MM.1S (cell line): Measurements from ENCODE around the gene GNG12.

Source experiments
- DNase-seq: peaks from one replicate; pipeline ENCODE4 v3.0.0-alpha.2; 2015
- H2AFZ ChIP-seq: fragments of 300-600 bp; sonication (generic); 2 replicates; pipeline ENCODE4 v1.6.0; 2016; ENCODE audit warnings: antibody characterized with exemption, low read length
- H3F3A ChIP-seq: fragments of 300-600 bp; sonication (generic); 2 replicates; pipeline ENCODE4 v1.6.1; 2016; ENCODE audit warnings: mild to moderate bottlenecking, antibody characterized with exemption, low read length, moderate library complexity, mixed read lengths; ENCODE audit not compliant: insufficient read depth
- H3K27ac ChIP-seq: fragments of 300-600 bp; sonication (generic); 2 replicates; pipeline ENCODE4 v1.5.1; 2016; ENCODE audit warnings: mild to moderate bottlenecking, low read length
- H3K27me3 ChIP-seq: fragments of 300-600 bp; sonication (generic); replicated peaks from 2 replicates; pipeline ENCODE4 v1.6.0; 2016; ENCODE audit warnings: low read length; ENCODE audit not compliant: insufficient read depth
- H3K36me3 ChIP-seq: fragments of 300-600 bp; sonication (generic); replicated peaks from 2 replicates; pipeline ENCODE4 v1.6.1; 2016; ENCODE audit warnings: mild to moderate bottlenecking, low read length, mixed read lengths; ENCODE audit not compliant: insufficient read depth
- H3K4me1 ChIP-seq: fragments of 300-600 bp; sonication (generic); 2 replicates; pipeline ENCODE4 v1.6.1; 2016; ENCODE audit warnings: low read length, mixed read lengths
- H3K4me2 ChIP-seq: fragments of 300-600 bp; sonication (generic); 2 replicates; pipeline ENCODE4 v1.6.0; 2016; ENCODE audit warnings: low read depth, low read length
- H3K4me3 ChIP-seq: fragments of 300-600 bp; sonication (generic); 2 replicates; pipeline ENCODE4 v1.5.1; 2016; ENCODE audit warnings: low read length, mixed read lengths
- H3K79me2 ChIP-seq: fragments of 300-600 bp; sonication (generic); 2 replicates; pipeline ENCODE4 v1.6.1; 2016; ENCODE audit warnings: mixed run types, low read length, mixed read lengths
- H3K9ac ChIP-seq: fragments of 300-600 bp; sonication (generic); 2 replicates; pipeline ENCODE4 v1.6.1; 2016; ENCODE audit warnings: low read length, mixed read lengths
- H3K9me2 ChIP-seq: fragments of 300-600 bp; sonication (generic); replicated peaks from 2 replicates; pipeline ENCODE4 v1.6.1; 2016; ENCODE audit warnings: mild to moderate bottlenecking, low read length, mixed read lengths; ENCODE audit not compliant: insufficient read depth
- H3K9me3 ChIP-seq: fragments of 300-600 bp; sonication (generic); replicated peaks from 2 replicates; pipeline ENCODE4 v1.6.1; 2016; ENCODE audit warnings: mild to moderate bottlenecking, low read length, mixed read lengths; ENCODE audit not compliant: insufficient read depth
- H4K20me1 ChIP-seq: fragments of 300-600 bp; sonication (generic); 2 replicates; pipeline ENCODE4 v1.6.1; 2016; ENCODE audit warnings: mild to moderate bottlenecking, low read length, moderate library complexity, mixed read lengths; ENCODE audit not compliant: insufficient read depth
- EZH2 ChIP-seq: fragments of 300-600 bp; sonication (generic); optimal IDR thresholded peaks from 2 replicates; pipeline ENCODE3; 2017; ENCODE audit warnings: low read depth, mild to moderate bottlenecking, antibody characterized with exemption, low read length, mixed read lengths
- EZH2phosphoT487 ChIP-seq: fragments of 300-600 bp; sonication (generic); IDR thresholded peaks from 2 replicates; pipeline ENCODE4 v1.6.1; 2018; ENCODE audit warnings: antibody characterized with exemption, low read length
- TF ChIP-seq, protein P1 (sequence below): fragments of 300-600 bp; sonication (generic); IDR thresholded peaks from 2 replicates; pipeline ENCODE4 v1.5.1; 2016; ENCODE audit warnings: antibody characterized with exemption, low read length, mixed read lengths

GNG12 gene

DNA sequence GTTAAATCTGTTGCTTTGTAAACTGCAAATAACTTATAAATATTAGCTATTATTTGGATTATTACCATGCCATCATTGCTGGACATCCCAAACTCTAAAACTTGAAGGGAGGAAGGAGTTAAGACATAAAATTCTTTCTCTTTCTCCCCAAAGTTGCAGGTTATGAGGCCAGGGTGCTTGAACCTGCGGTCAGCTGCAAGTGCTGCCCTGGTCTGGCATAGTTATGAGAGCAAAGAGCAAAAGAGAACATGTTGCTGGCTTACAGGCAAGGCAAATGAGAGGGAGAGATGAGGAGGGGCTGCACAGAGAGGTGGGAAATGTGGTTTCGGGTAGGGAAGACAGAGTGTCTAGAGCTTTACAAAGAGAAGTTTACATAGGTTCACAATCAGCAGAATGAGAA, 117.4 kb downstream of the GNG12 start:
- TF ChIP-seq, protein P1, sequence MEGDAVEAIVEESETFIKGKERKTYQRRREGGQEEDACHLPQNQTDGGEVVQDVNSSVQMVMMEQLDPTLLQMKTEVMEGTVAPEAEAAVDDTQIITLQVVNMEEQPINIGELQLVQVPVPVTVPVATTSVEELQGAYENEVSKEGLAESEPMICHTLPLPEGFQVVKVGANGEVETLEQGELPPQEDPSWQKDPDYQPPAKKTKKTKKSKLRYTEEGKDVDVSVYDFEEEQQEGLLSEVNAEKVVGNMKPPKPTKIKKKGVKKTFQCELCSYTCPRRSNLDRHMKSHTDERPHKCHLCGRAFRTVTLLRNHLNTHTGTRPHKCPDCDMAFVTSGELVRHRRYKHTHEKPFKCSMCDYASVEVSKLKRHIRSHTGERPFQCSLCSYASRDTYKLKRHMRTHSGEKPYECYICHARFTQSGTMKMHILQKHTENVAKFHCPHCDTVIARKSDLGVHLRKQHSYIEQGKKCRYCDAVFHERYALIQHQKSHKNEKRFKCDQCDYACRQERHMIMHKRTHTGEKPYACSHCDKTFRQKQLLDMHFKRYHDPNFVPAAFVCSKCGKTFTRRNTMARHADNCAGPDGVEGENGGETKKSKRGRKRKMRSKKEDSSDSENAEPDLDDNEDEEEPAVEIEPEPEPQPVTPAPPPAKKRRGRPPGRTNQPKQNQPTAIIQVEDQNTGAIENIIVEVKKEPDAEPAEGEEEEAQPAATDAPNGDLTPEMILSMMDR: no peak
- no peak for TF ChIP-seq EZH2
- TF ChIP-seq EZH2phosphoT487: no peak
- Histone ChIP-seq H3K9me3 (no peaks in the 10 kb centered on the region), H3K4me3 (no peak overlapping the region), H3K9me2 (no peaks in the 10 kb centered on the region), H3K4me2 (no peak overlapping the region), H3K4me1 (no peaks in the 10 kb centered on the region), H2AFZ (no peak overlapping the region), H3K27ac (no peak overlapping the region), H3K9ac (no peak overlapping the region), H3F3A (no peaks in the 10 kb centered on the region), H3K36me3 (no peaks in the 10 kb centered on the region), H3K79me2 (no peaks in the 10 kb centered on the region), H4K20me1 (no peaks in the 10 kb centered on the region), H3K27me3 (no peaks in the 10 kb centered on the region)
- no peak for DNase-seq

DNA sequence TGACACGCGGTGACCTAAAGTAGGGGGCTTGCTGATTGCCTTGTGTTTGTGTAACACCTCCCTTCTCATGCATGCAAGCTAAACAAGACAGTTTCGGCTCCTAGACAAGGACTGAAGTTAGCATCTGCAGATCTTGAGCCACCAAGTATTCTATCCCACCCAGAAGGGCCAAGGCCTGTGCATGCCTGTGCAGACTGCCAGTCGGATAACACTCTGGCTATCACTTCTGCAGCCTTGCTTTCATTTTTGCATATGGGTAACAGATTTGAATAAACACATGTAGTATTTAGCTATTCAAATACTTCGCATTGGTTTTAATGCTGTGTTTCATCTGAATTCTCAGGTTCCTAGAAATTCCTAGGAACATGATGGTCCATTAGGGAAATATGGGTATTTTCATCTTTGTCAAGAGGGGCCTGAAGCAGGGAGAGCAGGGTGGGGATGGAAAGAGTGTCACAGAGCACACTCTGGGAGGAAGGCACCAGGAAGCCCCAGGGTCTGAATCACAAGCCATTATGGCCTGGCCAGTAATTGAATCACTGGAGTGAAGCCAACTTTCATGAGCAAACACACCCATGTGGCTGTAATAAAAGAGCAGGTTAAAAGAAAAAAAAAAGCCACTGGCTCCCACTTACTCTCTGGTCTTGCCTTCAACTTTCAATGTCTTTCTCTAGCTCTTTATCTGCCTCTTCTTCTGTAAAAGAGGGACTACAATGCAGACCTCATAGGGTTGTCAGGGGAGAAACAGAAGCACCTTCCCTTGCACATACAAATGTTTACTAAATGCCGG, 120.0 kb downstream of the GNG12 start:
- H4K20me1 ChIP-seq: no peaks in the 10 kb centered on the region
- no peaks in the 10 kb centered on the region for H3K36me3 ChIP-seq
- no peak overlapping the region for H2AFZ ChIP-seq
- no peaks in the 10 kb centered on the region for H3F3A ChIP-seq
- H3K9me3 ChIP-seq: no peaks in the 10 kb centered on the region
- H3K9me2 ChIP-seq: no peaks in the 10 kb centered on the region
- H3K27me3 ChIP-seq: no peaks in the 10 kb centered on the region
- no peaks in the 10 kb centered on the region for H3K79me2 ChIP-seq
- H3K4me1 ChIP-seq: no peaks in the 10 kb centered on the region
- H3K9ac ChIP-seq: no peak overlapping the region
- DNase-seq: no peak
- H3K27ac ChIP-seq: no peak overlapping the region
- H3K4me3 ChIP-seq: no peak overlapping the region
- no peak for TF ChIP-seq EZH2
- TF ChIP-seq EZH2phosphoT487: no peak
- TF ChIP-seq, protein P1: no peak
- no peak overlapping the region for H3K4me2 ChIP-seq

DNA sequence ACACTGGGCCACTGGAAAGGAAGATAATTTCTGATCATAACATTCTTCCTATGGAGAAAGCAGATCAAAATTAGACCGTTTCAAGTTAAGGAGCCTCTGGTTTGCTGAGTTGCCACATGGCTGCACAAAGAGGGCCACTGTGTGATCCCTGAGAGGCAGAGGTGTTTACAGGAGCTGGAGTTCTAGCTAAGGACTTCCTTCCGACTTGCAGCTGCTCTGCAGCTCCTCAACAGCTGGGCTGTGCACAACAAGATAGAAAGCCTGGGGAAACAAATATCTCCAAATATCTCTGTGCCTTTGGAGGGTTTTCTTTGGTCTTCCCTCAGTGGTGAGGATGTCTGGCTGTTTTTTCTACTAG, 121.4 kb downstream of the GNG12 start:
- no peak overlapping the region for H3K27ac ChIP-seq
- TF ChIP-seq EZH2phosphoT487 (no peak), EZH2 (no peak)
- TF ChIP-seq, protein P1: no peak
- no peaks in the 10 kb centered on the region for H3K79me2 ChIP-seq
- no peaks in the 10 kb centered on the region for H3K36me3 ChIP-seq
- H3K9me2 ChIP-seq: no peaks in the 10 kb centered on the region
- no peaks in the 10 kb centered on the region for H3K4me1 ChIP-seq
- no peak overlapping the region for H3K4me2 ChIP-seq
- H3K27me3 ChIP-seq: no peaks in the 10 kb centered on the region
- no peak overlapping the region for H3K4me3 ChIP-seq
- H3K9me3 ChIP-seq: no peaks in the 10 kb centered on the region
- H3F3A ChIP-seq: no peaks in the 10 kb centered on the region
- no peak for DNase-seq
- no peak overlapping the region for H3K9ac ChIP-seq
- no peak overlapping the region for H2AFZ ChIP-seq
- no peaks in the 10 kb centered on the region for H4K20me1 ChIP-seq
